IPS-NIHi7 (cell line): Measurements from ENCODE around the gene OLFM2.

Experiments
- DNase-seq: peaks from one replicate; pipeline ENCODE4 v3.0.0; 2012; ENCODE audit warnings: mixed read lengths; ENCODE audit errors: extremely low spot score

The OLFM2 gene

GRCh38 chr19:9909251-9909650 is 27.1 kb downstream of the OLFM2 start:
- DNase-seq: no peak

DNA sequence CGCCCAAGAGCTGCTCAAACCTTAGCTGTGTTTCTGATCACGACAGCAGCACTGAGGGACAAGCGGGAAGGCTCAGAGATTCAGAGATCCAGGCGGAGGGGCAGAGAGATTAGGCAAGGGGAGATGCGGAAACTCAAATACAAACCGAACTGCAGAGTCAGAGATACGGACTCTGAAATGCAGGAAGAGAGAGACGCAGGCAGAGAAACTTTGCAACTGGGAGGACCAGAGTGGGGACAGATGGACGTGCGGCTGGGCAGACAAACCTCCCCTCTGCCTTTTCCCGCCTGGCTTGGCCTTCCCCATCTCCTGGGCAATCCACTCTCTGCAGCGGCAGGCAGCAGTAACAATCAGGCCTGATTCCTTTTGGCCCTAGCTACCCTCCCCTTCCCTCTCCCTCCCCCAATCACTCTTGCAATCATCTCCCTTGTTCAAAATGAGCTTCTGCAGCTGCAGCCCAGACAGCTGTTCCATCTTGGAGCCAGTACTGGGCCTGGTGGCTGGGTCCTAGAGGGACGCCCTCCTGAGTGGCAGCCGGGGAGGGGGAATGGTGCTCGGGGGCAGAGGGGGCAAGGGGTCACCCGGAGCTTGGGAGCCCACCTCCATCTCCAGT is 29.7 kb downstream of the OLFM2 start:
- no peak for DNase-seq

DNA sequence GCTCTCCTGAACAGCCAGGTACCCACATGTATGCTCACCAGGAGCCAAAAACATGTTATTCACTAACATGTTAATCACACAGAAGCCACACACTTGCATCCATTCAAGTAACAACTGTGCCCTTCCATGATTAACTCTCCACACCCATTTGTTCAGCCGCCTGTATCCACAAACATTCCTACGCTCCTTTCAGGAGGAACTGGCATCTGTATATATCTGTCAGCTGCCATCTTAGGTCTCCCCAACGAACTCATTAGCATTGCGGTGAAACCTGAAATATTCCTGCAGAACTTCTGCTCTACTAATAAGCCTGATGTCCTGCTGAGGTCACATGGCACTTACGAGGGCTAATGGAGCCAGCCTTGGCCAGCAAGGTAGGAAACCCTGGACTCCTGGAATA is 33.0 kb downstream of the OLFM2 start:
- DNase-seq: no peak

GRCh38 chr19:9901642-9902041 is 34.7 kb downstream of the OLFM2 start:
- no peak for DNase-seq

GRCh38 chr19:9901020-9901419 is 35.3 kb downstream of the OLFM2 start:
- DNase-seq: no peak

GRCh38 chr19:9891609-9892373 is 44.5 kb downstream of the OLFM2 start:
- no peak for DNase-seq

DNA sequence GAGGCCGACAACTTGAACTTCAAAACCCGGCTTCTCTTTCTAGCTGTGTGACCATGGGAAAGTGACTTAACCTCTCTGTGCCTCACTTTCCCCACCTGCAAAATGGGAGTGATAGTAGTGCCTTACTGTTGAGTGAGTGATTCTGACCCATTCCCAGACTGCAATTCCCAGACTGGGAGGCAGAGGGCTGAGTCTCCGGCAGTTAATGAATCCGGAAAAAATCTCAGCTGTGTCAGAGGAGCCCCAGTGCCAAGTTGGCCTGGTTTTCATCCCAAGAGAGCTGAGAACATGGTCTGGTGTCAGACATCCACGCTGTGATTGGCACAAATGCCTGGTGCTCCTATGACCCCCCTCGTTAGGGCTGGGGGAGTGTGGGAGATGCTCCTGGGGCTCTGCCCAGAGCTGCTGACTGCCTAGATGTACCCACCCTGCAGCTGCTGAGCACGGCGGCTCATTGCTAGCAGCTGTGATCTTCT is 51.2 kb downstream of the OLFM2 start:
- no peak for DNase-seq

GRCh38 chr19:9883764-9884163 is 52.6 kb downstream of the OLFM2 start:
- DNase-seq: no peak

- DNase-seq: no peak
Measured at GRCh38 chr19:9883231-9883758, 53.0 kb downstream of the OLFM2 start.

- no peak for DNase-seq
Measured at GRCh38 chr19:9881720-9882119, 54.6 kb downstream of the OLFM2 start.

DNA sequence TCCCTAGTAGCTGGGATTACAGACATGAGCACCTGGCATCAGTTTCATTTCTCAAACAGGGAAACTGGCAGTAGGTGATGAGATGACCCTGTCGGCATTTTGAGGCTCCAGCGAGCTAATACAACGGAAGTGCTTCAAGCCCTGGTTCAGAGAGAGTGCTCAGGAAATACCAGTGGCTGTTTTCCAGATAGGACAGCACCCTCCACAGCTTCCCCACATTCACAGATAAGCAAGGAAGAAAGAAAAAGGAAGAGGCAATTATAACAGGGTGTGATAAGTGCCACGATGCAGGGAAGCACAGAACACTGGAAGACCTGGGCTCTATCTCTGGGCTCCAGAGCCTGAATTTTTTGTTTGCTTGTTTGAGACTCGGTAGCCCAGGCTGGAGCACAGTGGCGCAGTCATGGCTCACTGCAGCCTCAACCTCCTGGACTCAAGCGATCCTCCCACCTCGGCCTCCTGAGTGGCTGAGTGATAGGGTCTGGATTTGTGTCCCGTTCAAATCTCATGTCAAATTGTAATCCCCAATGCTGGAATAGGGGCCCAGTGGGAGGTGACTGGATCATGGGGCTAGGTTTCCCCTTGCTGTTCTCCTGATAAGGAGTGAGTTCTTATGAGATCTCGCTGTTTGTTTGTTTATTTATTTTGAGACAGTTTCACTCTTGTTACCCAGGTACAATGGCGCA is 57.7 kb downstream of the OLFM2 start:
- no peak for DNase-seq

- DNase-seq: no peak
Measured at GRCh38 chr19:9877780-9878510, 58.4 kb downstream of the OLFM2 start.

GRCh38 chr19:9875796-9876195 is 60.5 kb downstream of the OLFM2 start:
- no peak for DNase-seq

- DNase-seq: no peak
Measured at GRCh38 chr19:9875031-9875627, 61.2 kb downstream of the OLFM2 start.

- no peak for DNase-seq
Measured at GRCh38 chr19:9872618-9873242, 63.6 kb downstream of the OLFM2 start.

DNA sequence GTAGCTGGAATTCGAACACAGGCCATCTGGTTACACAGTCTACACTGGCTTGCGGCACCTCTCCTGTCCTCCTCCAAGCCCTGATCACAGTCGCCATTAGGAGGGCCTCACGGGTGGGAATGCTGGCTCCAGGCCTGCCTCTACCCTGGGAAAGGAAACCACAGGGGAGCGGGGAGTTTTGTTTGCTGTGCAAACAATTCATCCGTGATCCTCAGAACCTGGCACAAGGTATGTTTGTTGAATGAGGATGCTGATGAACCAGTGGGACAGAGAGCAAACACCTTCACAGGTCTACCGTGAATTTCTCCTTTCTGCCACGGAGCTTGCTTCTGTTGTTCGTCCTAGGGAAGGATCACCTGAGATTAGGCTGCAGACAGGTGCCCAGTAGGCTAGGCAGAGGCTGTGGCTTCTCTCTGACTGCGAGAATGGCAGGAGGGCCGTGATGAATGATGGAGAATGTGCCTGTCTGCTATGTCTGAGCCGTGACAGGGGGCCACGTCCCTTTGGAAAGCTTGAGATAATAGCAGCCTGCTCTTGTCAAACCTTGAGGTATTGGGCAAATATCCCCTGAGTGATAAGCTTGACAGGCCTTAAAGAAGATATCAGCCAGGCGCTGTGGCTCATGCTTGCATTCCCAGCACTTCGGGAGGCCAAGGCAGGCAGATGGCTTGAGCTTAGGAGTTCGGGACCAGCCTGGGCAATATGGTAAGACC is 64.5 kb downstream of the OLFM2 start:
- DNase-seq: no peak

GRCh38 chr19:9868983-9869617 is 67.2 kb downstream of the OLFM2 start:
- DNase-seq: no peak

- DNase-seq: no peak
Measured at GRCh38 chr19:9865732-9866501, 70.4 kb downstream of the OLFM2 start.

- DNase-seq: no peak
Measured at GRCh38 chr19:9863759-9864158, 72.6 kb downstream of the OLFM2 start.
